ENCODE measurements around the gene SUPT20HL2.

GRCh38 chrX:24314019-24314635 is at the start of gene SUPT20HL2:
- TF ChIP-seq POLR2A (IDR thresholded peaks at IDR 0.05; ENCODE audit: low read depth, low read length) (no peak), POLR2AphosphoS5 (IDR thresholded peaks at IDR 0.05; ENCODE audit: low read depth, low read length) (no peak), PAX5 (IDR thresholded peaks at IDR 0.05; ENCODE audit: insufficient read depth, low read length, severe bottlenecking) (no peak), POU2F2 (IDR thresholded peaks at IDR 0.05; ENCODE audit: low read depth, low read length) (no peak)

All from GM12891 (cell line).